HepG2 (cell line): ENCODE measurements around the gene HPCAL1. TPM values are rescaled to one million over a fixed set of nuclear protein-coding genes. Genes with fewer than 3 reads are reported as not detected.

Experiments
- DNMT3B ChIP-seq: conservative IDR thresholded peaks from 2 replicates; pipeline ENCODE4 v1.6.1; 2016; ENCODE audit warnings: missing biosample characterization, control low read depth
- DRAP1 ChIP-seq: IDR thresholded peaks from 2 replicates; pipeline ENCODE4 v1.6.1; 2016; ENCODE audit warnings: missing genetic modification reagents, missing compliant biosample characterization
- GMEB2 ChIP-seq: IDR thresholded peaks from 2 replicates; pipeline ENCODE4 v1.6.1; 2016; ENCODE audit warnings: missing biosample characterization, missing genetic modification reagents, low read depth
- HMGXB4 ChIP-seq, 2 experiments: sonication (generic) in 1 of 2; formaldehyde crosslinking in 1 of 2; IDR thresholded peaks; 2 replicates each; pipeline versions ENCODE4 v1.4.0 to v1.6.1; 2018 to 2020; ENCODE audit warnings: missing genetic modification reagents in 2 of 2, borderline replicate concordance in 1 of 2, low read depth in 1 of 2, mild to moderate bottlenecking in 1 of 2, missing biosample characterization in 1 of 2
- HNRNPK ChIP-seq: fragments of 200-400 bp; formaldehyde crosslinking; IDR thresholded peaks from 2 replicates; pipeline ENCODE4 v1.6.1; 2018; ENCODE audit warnings: low read length, low read depth, moderate library complexity, mild to moderate bottlenecking; ENCODE audit not compliant: poor library complexity, severe bottlenecking
- KLF16 ChIP-seq, 2 experiments: sonication (generic) in 1 of 2; formaldehyde crosslinking in 1 of 2; IDR thresholded peaks; 2 replicates each; pipeline versions ENCODE4 v1.6.1 to v1.8.0; 2016 to 2023; ENCODE audit warnings: missing genetic modification reagents in 2 of 2, missing compliant biosample characterization in 1 of 2
- NCOA5 ChIP-seq: sonication (generic); formaldehyde crosslinking; IDR thresholded peaks from 2 replicates; pipeline ENCODE4 v1.4.0; 2020; ENCODE audit warnings: missing genetic modification reagents
- NFIB ChIP-seq: sonication (generic); formaldehyde crosslinking; IDR thresholded peaks from 2 replicates; pipeline ENCODE4 v1.9.0; 2021; ENCODE audit warnings: missing genetic modification reagents, mild to moderate bottlenecking, borderline replicate concordance
- PRMT3 ChIP-seq: sonication (generic); formaldehyde crosslinking; IDR thresholded peaks from 2 replicates; pipeline ENCODE4 v1.8.1; 2022; ENCODE audit warnings: low read depth, mild to moderate bottlenecking, moderate library complexity, missing genetic modification reagents, borderline replicate concordance
- SETDB1 ChIP-seq: sonication (generic); formaldehyde crosslinking; IDR thresholded peaks from 2 replicates; pipeline ENCODE4 v1.5.1; 2020; ENCODE audit warnings: missing genetic modification reagents, mild to moderate bottlenecking, borderline replicate concordance
- SMARCC2 ChIP-seq: fragments of 450-650 bp; IDR thresholded peaks from 2 replicates; pipeline ENCODE4 v1.6.1; 2017; ENCODE audit warnings: antibody characterized with exemption, mild to moderate bottlenecking
- SOX13 ChIP-seq, 3 experiments: fragments of 450-650 bp in 1 of 3; sonication (generic) in 1 of 3; formaldehyde crosslinking in 1 of 3; IDR thresholded peaks in 2 of 3; conservative IDR thresholded peaks in 1 of 3; 2 replicates each; pipeline versions ENCODE4 v1.5.0 to v1.6.1; 2016 to 2020; ENCODE audit warnings: antibody characterized with exemption in 1 of 3, mild to moderate bottlenecking in 1 of 3, missing compliant biosample characterization in 1 of 3, missing genetic modification reagents in 1 of 3, moderate library complexity in 1 of 3
- USF2 ChIP-seq, 2 experiments: sonication (generic) in 1 of 2; formaldehyde crosslinking in 1 of 2; IDR thresholded peaks; 2 replicates each; pipeline versions ENCODE4 v1.5.1 to v1.6.1; 2011 to 2020; ENCODE audit warnings: borderline replicate concordance in 1 of 2, low read depth in 1 of 2, low read length in 1 of 2, mild to moderate bottlenecking in 1 of 2, missing genetic modification reagents in 1 of 2, moderate library complexity in 1 of 2
- ZEB1 ChIP-seq: IDR thresholded peaks from 2 replicates; pipeline ENCODE4 v1.6.1; 2012; ENCODE audit warnings: mild to moderate bottlenecking, low read depth, inconsistent platforms; ENCODE audit not compliant: insufficient replicate concordance
- ZMAT5 ChIP-seq: sonication (generic); formaldehyde crosslinking; IDR thresholded peaks from 2 replicates; pipeline ENCODE4 v1.5.0; 2020; ENCODE audit warnings: mild to moderate bottlenecking, low read depth, missing genetic modification reagents, borderline replicate concordance
- ZNF260 ChIP-seq: sonication (generic); formaldehyde crosslinking; IDR thresholded peaks from 2 replicates; pipeline ENCODE4 v1.4.0; 2020; ENCODE audit warnings: missing genetic modification reagents, low read depth, mild to moderate bottlenecking, borderline replicate concordance
- ZNF589 ChIP-seq: sonication (generic); formaldehyde crosslinking; conservative IDR thresholded peaks from 2 replicates; pipeline ENCODE4 v1.8.0; 2022; ENCODE audit warnings: mild to moderate bottlenecking, moderate library complexity, missing genetic modification reagents
- ZNF616 ChIP-seq: sonication (generic); formaldehyde crosslinking; IDR thresholded peaks from 2 replicates; pipeline ENCODE4 v1.5.0; 2020; ENCODE audit warnings: low read depth, mild to moderate bottlenecking, missing genetic modification reagents
- ZNF652 ChIP-seq: IDR thresholded peaks from 2 replicates; pipeline ENCODE4 v1.6.1; 2016; ENCODE audit warnings: low read depth, borderline replicate concordance
- ZNF784 ChIP-seq: sonication (generic); formaldehyde crosslinking; IDR thresholded peaks from 2 replicates; pipeline ENCODE4 v1.5.1; 2020; ENCODE audit warnings: missing genetic modification reagents, mild to moderate bottlenecking, borderline replicate concordance
- polyA plus RNA-seq, 8 experiments: library from polyadenylated mRNA; depleted of rRNA in 3 of 8; stranded (reverse) in 7 of 8; unstranded in 1 of 8; fragments of >200 nt; fragmentation: Illumina TruSeq in 4 of 8; extraction: Trizol in 4 of 8; gene quantifications; 2 replicates each; pipeline versions ENCODE4 v1.2.1 to v1.2.3, GENCODE V29; 2011 to 2016; ENCODE audit warnings: low read depth in 4 of 8, missing spikeins in 1 of 8, mixed read lengths in 1 of 8; ENCODE audit not compliant: insufficient read depth in 1 of 8
- total RNA-seq, 5 experiments: library from RNA; depleted of rRNA; stranded (reverse); fragments of >200 nt; fragmentation: Illumina TruSeq; extraction: Trizol; gene quantifications; 2 replicates each; pipeline ENCODE4 v1.2.3, GENCODE V29; 2016; ENCODE audit warnings: low read depth in 1 of 5

HPCAL1 gene
- total and polyA plus RNA-seq, 2 of the 13 experiments (the other 11 are each of a cell fraction or from before 2014, with no cell fraction given): 29.5 to 29.9 TPM

GRCh38 chr2:10301941-10302478, 694 bp upstream of the HPCAL1 start (continued):
- TF ChIP-seq HMGXB4 (CRISPR knock-in tag; IDR thresholded peaks at IDR 0.05; ENCODE audit: borderline replicate concordance in 1 of 2, low read depth in 1 of 2) (peak in 1 of 2 experiments; percentile 42; a peak in 1 of 4 replicates), USF2 (IDR thresholded peaks at IDR 0.05; ENCODE audit: low read depth, low read length) (no peak), USF2 (CRISPR knock-in tag; IDR thresholded peaks at IDR 0.05; ENCODE audit: borderline replicate concordance) (no peak), GMEB2 (CRISPR knock-in tag) (no peak), ZNF589 (CRISPR knock-in tag) (no peak), SETDB1 (no peak), NFIB (CRISPR knock-in tag) (no peak), HNRNPK (no peak), ZNF652 (CRISPR knock-in tag) (no peak), ZEB1 (peak; percentile 78), ZNF784 (no peak), DRAP1 (no peak), ZNF616 (CRISPR knock-in tag) (no peak), ZNF260 (CRISPR knock-in tag) (no peak; the same call in 1 of the 2 replicates), KLF16 (CRISPR knock-in tag; IDR thresholded peaks at IDR 0.05) (no peak), SOX13 (IDR thresholded peaks at IDR 0.05) (no peak), SOX13 (CRISPR knock-in tag; conservative IDR thresholded peaks at IDR 0.05 in 1 of 2, IDR thresholded peaks at IDR 0.05 in 1 of 2) (no peak), DNMT3B (CRISPR knock-in tag) (no peak), PRMT3 (CRISPR knock-in tag) (no peak), SMARCC2 (no peak), ZMAT5 (CRISPR knock-in tag) (no peak), NCOA5 (no peak)
